Measurements from ENCODE around the gene TBC1D4. TPM values are rescaled to one million over a fixed set of nuclear protein-coding genes. Genes with fewer than 3 reads are reported as not detected.
A peak's percentile ranks its signal among the peaks of the same experiment; 100 is the strongest.

Gene TBC1D4
- total RNA-seq, 6 experiments from 2014 or later: 7.7 to 18.6 (median 10.3) TPM

- WGBS (ENCODE audit: insufficient coverage, low coverage, low lambda C conversion rate, missing lambda C conversion rate): 33% methylated on average over 10 of the region's 10 CpGs
- Histone ChIP-seq H3K9me3 (no peaks in the 10 kb centered on the region), H3K36me3 (peaks cover 0 to 6% (median 0%) of the 10 kb centered on the region in 4 donors), H3K4me3 (no peak overlapping the region), H3K4me1 (peaks cover 0 to 16% (median 5%) of the 10 kb centered on the region in 4 donors), H3K27ac (no peak overlapping the region), H3K27me3 (no peaks in the 10 kb centered on the region)
- no peak for TF ChIP-seq CTCF (IDR thresholded peaks at IDR 0.05)
- no peak for TF ChIP-seq POLR2A (IDR thresholded peaks at IDR 0.05)
- intact Hi-C loops (cut with DNase I): no loop called here
- ATAC-seq (peak; percentile 64 to 83 (median 70)), DNase-seq (no peak)
These were observed 179.8 kb downstream of the TBC1D4 start for GRCh38 chr13:75302071-75302698.

GRCh38 chr13:75299913-75300862 lies 181.8 kb downstream of the TBC1D4 start:
- TF ChIP-seq CTCF (IDR thresholded peaks at IDR 0.05) (no peak), POLR2A (IDR thresholded peaks at IDR 0.05) (no peak)

GRCh38 chr13:75299246-75299645 lies 182.7 kb downstream of the TBC1D4 start:
- no peak for DNase-seq
- Histone ChIP-seq H3K9me3 (no peaks in the 10 kb centered on the region), H3K4me1 (peaks cover 0 to 16% (median 5%) of the 10 kb centered on the region in 4 donors), H3K4me3 (no peak overlapping the region), H3K27me3 (no peaks in the 10 kb centered on the region), H3K27ac (no peak overlapping the region), H3K36me3 (peaks cover 0 to 6% (median 0%) of the 10 kb centered on the region in 4 donors)
- ATAC-seq: no peak
- intact Hi-C loops (cut with DNase I): no loop called here
- WGBS (ENCODE audit: insufficient coverage, low coverage, low lambda C conversion rate, missing lambda C conversion rate): 86% methylated on average over 5 of the region's 5 CpGs
- TF ChIP-seq POLR2A (IDR thresholded peaks at IDR 0.05) (no peak), CTCF (IDR thresholded peaks at IDR 0.05) (no peak)

More at GRCh38 chr13:75299913-75300862, 181.8 kb downstream of the TBC1D4 start:
- H3K27me3 ChIP-seq: no peaks in the 10 kb centered on the region
- H3K9me3 ChIP-seq: no peaks in the 10 kb centered on the region
- H3K4me3 ChIP-seq: no peak overlapping the region
- no peak for ATAC-seq
- no peak overlapping the region for H3K27ac ChIP-seq
- intact Hi-C loops (cut with DNase I): no loop called here
- WGBS (ENCODE audit: insufficient coverage, low coverage, low lambda C conversion rate, missing lambda C conversion rate): 75% methylated on average over 4 of the region's 4 CpGs
- peaks cover 0 to 6% (median 0%) of the 10 kb centered on the region in 4 donors for H3K36me3 ChIP-seq
- peaks cover 0 to 16% (median 5%) of the 10 kb centered on the region in 4 donors for H3K4me1 ChIP-seq
- no peak for DNase-seq

GRCh38 chr13:75296641-75297040 lies 185.3 kb downstream of the TBC1D4 start:
- 80% methylated on average over 1 of the region's 1 CpG for WGBS (ENCODE audit: insufficient coverage, low coverage, low lambda C conversion rate, missing lambda C conversion rate)
- DNase-seq (no peak), ATAC-seq (no peak)
- TF ChIP-seq POLR2A (IDR thresholded peaks at IDR 0.05): no peak
- TF ChIP-seq CTCF (IDR thresholded peaks at IDR 0.05): no peak
- H3K27ac ChIP-seq: no peak overlapping the region
- no peak overlapping the region for H3K4me3 ChIP-seq
- no peaks in the 10 kb centered on the region for H3K4me1 ChIP-seq
- H3K27me3 ChIP-seq: no peaks in the 10 kb centered on the region
- H3K9me3 ChIP-seq: no peaks in the 10 kb centered on the region
- peaks cover 0 to 6% (median 0%) of the 10 kb centered on the region in 4 donors for H3K36me3 ChIP-seq
- intact Hi-C loops (cut with DNase I): no loop called here

All from right lobe of liver (tissue), 6 donors.